ENCODE results near the gene LIPE.

- TF ChIP-seq EZH2 (IDR thresholded peaks at IDR 0.05; ENCODE audit: borderline replicate concordance, low read length) (no peak), CTCF (conservative IDR thresholded peaks at IDR 0.05 in 1 of 2, IDR thresholded peaks at IDR 0.05 in 1 of 2; ENCODE audit: extremely low read depth in 1 of 2, insufficient read depth in 1 of 2, low read depth in 1 of 2, low read length in 2 of 2) (no peak)
Measured at GRCh38 chr19:42455086-42455485, 27.9 kb upstream of the LIPE start.

Measured in mammary epithelial cell (primary cell).